Stimulated activated CD4-positive, alpha-beta T cell treated with anti-CD3 and anti-CD28 coated beads, Interleukin-2, amount 100 ng/mL, for 4 hours (primary cell): ENCODE results near the gene LINGO4.
"Not testable (repeated sequence)": the region's sequence is repeated elsewhere in the genome, so short reads cannot be mapped to it uniquely, and the experiment has no call there.

ENCODE experiments used
- DNase-seq: peaks from one replicate; pipeline ENCODE4 v3.0.0-alpha.2; 2020; ENCODE audit warnings: low read depth

LINGO4 gene

GRCh38 chr1:151782026-151782425, 23.2 kb downstream of the LINGO4 start:
- not testable (repeated sequence) for DNase-seq

DNA sequence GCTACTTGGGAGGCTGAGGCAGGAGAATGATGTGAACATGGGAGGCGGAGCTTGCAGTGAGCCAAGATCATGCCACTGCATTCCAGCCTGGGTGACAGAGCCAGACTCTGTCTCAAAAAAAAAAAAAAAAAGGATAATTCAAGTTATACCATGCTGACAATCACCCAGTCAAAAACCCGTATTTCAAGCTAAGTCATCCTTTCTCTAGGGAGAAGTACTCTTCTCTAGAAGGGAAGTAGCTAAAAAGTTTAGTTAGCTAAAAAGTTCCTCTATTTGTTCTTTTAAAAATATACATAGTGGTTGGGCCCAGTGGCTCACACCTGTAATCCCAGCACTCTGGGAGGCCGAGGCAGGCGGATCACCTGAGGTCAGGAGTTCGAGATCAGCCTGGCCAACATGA, 24.5 kb downstream of the LINGO4 start:
- not testable (repeated sequence) for DNase-seq

DNA sequence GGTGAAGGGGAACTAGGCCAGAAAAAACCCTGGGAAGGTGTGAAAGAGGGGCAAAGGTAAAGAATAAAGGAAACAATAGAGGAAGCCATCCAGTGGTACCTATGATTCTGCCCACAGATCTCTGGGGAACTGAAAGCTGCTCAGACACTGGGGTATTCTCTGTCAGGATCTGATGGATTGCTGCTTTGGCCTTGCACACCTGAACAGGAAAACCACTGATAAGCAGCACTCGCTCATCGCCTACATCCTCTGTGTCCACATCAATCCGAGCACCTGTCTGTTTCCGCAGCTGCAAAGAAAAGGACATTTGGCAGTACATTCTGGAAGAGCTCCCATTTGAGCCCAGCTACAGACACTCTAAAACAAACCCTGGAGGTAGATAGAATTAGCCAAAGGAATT, 25.4 kb downstream of the LINGO4 start:
- no peak for DNase-seq

DNA sequence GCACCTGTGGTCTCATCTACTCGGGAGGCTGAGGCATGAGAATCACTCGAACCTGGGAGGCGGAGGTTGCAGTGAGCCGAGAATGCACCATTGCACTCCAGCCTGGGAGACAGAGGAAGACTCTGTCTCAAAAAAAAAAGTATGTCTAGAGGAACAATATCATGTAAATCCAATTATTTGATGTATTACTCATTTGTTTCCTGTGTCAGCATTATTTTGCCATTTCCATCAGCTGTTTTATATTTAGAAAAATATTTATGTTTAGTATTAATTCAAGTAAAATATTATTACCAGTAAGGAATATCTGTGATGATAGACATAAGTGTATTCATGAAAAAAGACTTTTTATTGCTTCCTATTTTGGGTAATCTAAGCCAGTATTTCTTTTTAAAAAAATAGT, 27.9 kb downstream of the LINGO4 start:
- no peak for DNase-seq

- DNase-seq, result no peak
Observed at GRCh38 chr1:151776665-151777062, 28.6 kb downstream of the LINGO4 start.

- no peak for DNase-seq
Observed at GRCh38 chr1:151775894-151776664, 29.1 kb downstream of the LINGO4 start.

DNA sequence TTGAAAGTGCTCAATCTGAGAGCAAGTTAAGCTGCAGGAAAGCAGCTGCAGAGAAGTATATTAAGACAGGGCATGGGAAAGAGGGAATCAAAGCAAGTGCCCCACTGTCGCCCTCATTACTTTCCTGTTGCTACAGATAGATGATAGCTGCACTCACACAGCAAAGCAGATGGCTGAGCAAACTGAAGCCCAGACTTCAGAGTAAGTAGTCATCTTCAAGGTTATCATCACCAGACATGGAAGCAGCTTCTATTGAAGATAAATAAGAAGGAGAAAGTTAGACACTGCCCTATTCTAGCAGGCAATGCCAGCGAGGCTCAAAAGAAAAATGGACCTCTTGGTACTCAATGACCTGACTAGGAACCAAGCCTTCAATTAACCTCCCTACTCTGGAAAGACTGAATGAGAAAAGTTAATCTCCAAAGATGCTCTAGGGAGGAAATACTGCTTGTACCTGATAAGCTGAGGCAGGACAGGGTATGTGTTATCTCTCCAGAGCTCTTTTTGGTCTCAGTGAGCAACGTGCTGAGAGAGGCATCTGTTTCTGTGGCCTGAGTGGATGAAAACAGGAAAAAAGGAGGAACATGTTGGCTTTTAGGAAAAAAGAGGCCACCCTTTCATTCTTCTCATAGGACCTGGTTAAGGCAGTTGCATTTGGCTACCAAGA, 30.8 kb downstream of the LINGO4 start:
- no peak for DNase-seq

- no peak for DNase-seq
Observed at GRCh38 chr1:151773702-151774101, 31.5 kb downstream of the LINGO4 start.

- not testable (repeated sequence) for DNase-seq
Observed at GRCh38 chr1:151769270-151769669, 35.9 kb downstream of the LINGO4 start.

DNA sequence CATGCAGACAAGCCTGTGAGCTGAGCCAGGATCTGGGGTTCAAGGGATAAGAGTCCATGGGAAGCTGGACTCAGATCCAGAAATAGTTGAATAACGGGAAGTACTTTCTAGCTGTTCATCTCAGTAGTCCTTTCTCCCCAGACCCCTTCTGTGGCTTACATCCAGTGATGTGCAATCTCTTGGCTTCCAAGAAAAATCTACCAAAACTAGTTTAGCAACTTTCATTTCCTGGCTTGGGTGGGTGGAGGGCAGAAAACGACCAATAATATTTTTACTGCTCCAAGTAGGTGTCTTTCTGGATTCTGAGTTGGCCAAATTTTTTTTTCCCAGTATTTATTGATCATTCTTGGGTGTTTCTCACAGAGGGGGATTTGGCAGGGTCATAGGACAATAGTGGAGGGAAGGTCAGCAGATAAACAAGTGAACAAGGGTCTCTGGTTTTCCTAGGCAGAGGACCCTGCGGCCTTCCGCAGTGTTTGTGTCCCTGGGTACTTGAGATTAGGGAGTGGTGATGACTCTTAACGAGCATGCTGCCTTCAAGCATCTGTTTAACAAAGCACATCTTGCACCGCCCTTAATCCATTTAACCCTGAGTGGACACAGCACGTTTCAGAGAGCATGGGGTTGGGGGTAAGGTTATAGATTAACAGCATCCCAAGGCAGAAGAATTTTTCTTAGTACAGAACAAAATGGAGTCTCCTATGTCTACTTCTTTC, 36.7 kb downstream of the LINGO4 start:
- DNase-seq, result not testable (repeated sequence)

DNA sequence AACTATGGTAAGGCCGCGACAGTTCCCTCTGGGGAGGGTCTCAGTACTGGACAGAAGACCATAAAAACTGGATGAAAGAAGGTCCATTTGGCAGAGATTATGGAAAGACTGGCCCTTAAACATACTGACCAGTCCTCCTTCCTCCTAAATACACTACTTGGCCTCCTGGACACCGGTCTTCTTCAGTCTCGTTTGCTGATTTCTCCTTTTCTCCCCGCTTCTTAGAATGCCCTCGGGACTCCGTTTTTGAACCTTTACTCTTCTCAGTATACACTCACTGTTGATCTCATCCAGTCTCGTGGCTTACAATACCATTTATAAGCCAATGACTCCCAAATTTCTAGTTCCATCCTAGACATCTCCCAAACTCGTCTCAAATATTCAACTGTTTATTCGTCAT, 41.2 kb downstream of the LINGO4 start:
- no peak for DNase-seq

GRCh38 chr1:151762941-151763921, 42.0 kb downstream of the LINGO4 start, which contains the start of gene MRPL9:
Gene MRPL9 (minus strand): TSS chr1:151763496. CDS start chr1:151763479, 17 bp downstream.
- DNase-seq, result peak; percentile 74

GRCh38 chr1:151760597-151761385, 44.4 kb downstream of the LINGO4 start:
- no peak for DNase-seq

DNA sequence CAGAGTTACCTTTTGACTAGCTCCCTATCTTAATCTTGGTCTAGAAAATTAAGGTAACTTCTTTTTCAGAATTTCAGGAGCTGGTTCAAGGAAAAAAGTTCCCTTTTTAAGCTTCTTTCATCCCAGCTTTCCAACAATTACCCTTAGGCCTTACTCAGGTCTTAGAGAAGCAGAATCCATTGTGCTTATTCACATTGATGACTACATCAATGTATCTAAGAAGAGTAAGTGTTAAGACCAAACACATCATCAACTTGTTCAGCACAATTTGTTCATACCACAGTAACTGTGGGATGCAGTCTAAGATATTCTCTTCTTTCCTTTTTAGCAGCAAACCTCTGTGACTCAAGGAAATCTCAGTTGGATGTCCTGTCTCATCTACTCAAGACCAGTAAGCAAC, 46.0 kb downstream of the LINGO4 start:
- DNase-seq, result no peak

- no peak for DNase-seq
Observed at GRCh38 chr1:151756291-151756690, 48.9 kb downstream of the LINGO4 start.
